HG03575 (cell line): ENCODE results near the gene ADAM19.

Experiments used
- ATAC-seq: cut with Tn5 transposase; IDR thresholded peaks from one replicate; pipeline ENCODE4 v1.9.1; 2021; ENCODE audit not compliant: unreplicated experiment, insufficient number of reproducible peaks, low FRiP score; ENCODE audit errors: extremely low read depth

Gene ADAM19

DNA sequence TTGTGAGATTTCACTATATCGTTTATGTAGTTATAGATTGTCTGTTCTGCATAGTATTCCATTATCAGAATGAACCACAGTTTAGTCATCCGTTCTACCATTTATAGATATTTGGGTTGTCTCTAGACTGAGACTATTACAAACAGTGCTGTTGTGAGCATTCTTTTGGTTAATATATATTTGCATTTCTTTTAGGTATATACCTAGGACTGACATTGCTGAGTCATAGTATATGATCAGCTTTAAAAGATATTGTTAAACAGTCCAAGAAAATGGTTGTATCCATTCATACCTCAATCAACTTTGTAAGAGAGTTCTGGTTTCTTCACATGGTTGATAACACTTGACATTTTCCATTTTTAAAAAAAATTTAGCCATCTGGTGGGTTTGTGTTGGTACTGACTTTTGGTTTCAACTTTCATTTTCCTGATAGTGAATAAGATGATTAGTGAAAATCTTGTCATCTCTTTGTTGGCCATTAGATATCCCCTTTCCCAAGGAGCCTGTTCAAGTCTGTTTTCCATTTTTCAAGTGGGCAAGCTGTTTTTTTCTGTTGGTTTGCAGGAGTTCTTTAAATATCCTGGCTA is 22.9 kb upstream of the ADAM19 start:
- ATAC-seq = no peak

GRCh38 chr5:157597277-157597676 is 21.7 kb upstream of the ADAM19 start:
- ATAC-seq = no peak

DNA sequence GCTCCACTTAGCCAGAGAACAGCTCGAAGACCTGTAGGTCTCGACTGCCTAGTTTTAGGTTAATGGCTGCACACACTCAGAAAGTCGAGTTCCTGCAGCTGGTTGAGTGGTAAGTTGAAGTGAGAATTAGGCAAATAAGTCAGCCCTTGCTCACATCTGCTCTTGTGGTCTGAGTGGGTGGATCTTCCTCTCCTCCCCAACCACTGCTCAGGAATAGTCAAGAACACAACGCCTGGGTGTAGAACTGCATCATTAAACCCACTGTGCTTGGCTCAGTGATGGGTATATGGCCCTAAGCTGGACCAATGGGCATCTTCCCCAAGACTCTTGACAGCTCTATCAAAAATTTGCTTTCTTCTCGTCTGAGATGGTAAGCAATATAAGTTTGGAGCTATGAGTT is 20.9 kb upstream of the ADAM19 start:
- ATAC-seq = peak; percentile 51

- no peak for ATAC-seq
Observed at GRCh38 chr5:157594675-157595459, 19.3 kb upstream of the ADAM19 start.

DNA sequence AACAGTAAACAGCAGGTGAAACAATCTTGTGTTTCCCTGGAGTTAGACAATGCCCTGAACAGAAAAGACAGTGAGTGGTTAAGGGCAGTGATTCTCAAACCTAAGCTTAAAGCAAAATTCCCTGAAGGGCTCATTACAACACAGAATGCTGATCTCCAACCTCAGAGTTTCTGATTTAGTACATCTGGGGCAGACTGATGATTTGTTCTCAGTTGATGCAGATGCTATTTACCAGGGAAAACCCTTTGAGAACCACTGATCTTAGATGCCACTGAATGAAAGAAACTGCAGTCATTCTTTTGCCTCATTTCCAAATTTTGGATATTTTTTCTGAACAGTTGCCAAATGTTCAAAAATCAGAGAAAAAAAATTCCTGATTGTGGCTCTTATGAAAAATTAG is 18.7 kb upstream of the ADAM19 start:
- no peak for ATAC-seq

GRCh38 chr5:157593052-157593757 is 17.6 kb upstream of the ADAM19 start:
- ATAC-seq = no peak

DNA sequence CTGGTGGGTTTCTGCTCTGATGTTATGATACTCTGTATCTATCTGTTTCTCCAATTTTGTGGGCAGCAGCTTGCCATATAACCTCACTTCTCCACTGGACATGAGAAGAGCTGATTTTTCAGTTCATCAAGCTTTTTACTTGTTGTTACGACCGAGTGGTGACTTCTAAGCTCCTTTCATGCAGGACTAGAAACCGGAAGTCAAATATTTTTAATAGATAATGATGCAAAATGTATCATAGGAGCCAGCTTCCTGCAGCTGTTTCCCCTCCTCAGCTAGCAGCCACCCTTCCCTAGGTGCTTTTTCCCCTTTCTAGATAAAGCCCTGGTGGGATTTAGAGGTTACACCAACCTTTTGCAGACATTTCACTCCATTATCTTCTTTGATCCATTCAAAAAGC is 17.0 kb upstream of the ADAM19 start:
- ATAC-seq = no peak

DNA sequence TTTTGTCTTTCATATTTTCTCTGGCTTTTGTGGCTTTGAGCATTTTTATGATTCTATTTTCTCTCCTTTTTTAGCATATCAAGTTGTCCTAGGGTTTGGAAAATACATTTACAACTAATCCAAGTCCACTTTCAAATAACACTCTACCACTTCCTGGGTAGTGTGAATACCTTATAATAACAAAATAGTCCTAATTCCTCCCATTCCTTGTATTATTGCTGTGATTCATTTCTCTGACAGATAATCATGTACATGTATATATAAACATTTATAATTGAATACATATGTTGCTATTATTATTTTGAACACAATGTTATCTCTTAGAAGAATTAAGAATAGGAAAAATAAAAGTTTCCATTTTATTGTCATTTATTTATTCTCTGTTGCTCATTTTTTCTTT is 14.9 kb upstream of the ADAM19 start:
- no peak for ATAC-seq

DNA sequence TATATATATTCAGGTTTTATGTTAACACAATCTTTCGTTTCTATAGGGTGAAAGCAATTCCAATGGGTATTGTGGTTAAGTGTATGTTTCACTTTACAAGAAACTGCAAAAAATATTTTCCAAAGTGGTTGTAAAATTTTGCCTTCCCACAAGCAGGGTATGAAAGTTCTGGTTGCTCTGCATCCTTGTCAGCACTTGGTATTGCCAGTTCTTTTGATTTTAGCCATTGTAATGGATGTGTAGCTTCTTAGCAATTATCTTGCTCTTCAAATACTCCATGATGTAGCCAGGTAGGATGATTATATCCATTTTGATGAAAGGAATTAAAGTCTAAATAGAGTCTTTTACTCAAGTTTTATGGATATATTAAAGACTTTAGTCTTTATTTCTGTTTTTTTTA is 9.1 kb upstream of the ADAM19 start:
- ATAC-seq = no peak

DNA sequence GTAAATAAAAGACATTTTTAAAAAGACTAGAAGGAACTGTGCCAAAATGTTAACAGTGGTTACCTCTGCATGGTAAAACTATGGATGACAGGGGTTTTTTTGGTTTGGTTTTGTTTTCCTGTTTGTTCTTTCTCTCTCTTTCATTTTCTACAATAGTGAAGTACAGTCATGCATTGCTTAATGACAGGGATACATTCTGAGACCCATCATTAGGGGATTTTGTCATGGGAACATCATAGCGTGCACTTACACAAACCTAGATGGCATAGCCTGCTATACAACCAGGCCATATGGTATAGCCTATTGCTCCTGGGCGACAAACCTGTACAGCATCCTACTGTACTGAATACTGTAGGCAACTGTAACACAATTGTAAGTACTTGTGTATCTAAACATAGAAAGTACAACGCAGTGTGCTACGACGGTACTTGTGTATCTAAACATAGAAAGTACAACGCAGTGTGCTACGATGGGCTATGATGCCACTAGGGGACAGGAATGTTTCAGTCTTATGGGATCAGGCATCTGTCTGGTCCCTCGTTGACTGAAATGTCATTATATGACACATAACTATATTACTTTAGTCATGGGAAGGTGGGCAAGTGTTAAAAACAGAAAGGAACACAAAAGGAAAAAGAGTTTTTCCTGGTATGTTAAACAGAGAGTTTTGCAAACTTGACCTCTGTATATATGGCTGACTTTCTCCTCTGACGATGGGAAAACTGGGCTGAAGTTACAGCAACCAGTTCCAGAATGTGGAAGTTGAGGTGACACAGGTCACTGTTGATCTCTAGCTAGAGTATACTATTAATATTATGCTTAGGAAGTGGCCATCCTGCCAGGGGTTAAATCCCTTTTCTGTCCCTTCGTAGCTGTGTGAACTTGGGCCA is 7.4 kb upstream of the ADAM19 start:
- ATAC-seq = no peak

DNA sequence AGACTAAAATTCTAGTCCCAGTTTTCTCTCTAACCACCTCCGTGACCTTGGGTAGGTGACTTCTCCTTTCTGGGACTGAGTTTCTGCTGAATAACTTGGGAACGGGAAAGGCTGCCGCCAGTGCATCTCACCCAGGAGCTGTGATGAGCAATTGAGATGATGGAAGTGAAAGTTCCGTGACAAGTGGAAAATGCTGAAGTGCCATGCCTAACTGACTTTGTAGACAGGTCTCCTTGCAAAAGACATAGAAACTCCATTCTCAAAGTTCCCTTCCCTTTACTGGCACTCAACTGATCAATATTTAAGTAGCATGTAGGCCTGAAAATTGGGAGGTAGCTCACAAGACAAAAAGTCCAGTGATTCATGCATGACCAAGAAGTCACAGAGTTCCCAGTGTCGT is 6.3 kb upstream of the ADAM19 start:
- ATAC-seq = no peak

DNA sequence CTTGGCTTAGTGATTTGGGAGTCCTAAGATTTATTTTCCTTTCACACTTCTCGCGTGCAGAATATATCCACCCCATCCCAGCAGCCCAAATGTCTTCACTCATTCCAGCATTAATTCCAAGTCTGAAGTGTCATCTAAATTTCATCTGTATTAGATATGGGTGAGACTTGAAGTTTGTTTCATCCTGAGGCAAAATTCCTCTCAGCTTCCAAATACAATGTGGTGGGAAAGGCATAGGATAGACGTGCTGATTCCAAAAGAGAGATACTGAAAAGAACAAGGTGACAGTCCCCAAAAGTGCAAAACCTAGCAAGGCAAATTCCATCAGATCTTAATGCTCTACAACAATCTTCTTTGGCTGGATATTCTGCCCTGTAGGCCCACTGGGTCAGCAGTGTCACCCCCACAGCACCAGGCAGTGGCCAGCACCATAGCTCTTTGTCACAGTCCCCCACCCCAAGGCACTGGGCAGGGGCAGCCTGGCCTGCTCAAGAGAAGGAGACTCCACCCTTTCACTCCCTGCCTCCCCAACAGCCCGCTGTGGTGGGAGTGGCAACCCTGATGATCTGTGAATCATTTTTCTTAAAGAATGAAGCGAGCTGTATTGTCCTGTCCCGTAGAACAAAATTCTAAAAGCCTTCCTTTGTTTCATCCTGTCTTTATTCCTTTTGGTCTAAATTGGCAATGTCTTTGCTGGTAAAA is 2.7 kb upstream of the ADAM19 start:
- ATAC-seq = no peak

DNA sequence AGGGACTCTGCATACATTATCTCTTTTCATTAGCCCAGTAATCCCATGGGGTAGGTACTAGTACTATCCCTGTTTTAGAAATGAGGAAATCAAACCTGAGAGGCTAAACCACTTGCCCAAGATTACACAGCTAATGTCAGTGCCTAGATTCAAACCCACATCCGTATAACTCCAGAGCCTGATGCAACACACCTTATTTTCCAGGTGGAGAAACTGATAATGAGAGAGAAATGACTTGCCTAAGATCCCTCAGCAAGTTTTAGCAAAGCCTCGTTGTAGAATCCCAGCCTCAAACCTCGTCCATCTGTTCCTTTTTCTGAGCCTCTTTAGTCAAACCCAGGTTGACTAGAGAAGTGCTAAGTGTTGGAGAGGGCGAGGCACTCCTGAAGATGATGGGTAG is 1.1 kb upstream of the ADAM19 start:
- ATAC-seq = no peak

DNA sequence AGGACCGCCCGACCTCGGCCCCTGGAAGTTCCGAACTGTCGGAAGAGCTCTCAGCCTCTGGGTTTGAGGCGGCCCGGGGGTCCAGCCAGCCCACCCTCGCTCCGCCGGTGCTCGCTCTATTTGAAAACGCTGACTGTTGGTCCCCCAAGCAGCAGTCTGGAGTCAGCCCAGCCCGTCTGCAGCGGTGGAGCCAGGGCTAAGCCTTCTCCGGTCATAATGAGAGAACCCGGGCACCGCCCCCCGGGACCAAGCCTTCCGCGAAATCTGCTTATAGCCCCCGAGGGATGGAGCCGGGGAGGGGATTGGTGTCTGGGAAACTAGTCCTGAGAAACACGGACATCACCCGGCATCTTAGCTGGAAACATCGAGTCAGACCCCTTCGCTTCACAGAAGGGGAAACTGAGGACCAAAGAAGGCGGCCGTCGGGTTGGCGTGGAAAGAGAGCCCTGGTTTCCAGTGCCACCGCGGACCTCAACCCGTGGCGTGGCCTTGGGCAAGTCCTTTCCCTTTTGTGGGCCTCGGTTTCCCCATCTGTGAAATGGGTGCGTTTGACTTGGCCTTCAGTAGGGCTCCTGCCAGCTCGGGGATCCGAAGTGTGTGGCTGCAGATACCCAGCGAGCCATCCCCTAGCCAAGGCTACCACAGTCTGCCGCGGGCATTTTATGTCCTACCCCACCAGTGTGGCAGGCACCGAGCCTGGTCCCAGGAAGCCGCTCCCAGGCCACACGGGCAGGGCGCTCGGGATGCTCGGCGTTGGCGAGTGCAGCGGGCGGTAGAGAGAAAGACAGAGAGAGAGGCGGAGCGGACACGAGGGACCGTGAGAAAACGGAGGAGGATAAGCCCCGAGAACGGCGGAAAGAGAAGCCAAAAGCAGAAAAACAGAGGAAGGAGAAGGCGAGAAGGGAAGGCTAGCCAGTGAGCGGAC is 857 bp downstream of the ADAM19 start:
- ATAC-seq = no peak

- peak; percentile 83 for ATAC-seq
Observed at GRCh38 chr5:157571357-157571827, 4.2 kb downstream of the ADAM19 start.

DNA sequence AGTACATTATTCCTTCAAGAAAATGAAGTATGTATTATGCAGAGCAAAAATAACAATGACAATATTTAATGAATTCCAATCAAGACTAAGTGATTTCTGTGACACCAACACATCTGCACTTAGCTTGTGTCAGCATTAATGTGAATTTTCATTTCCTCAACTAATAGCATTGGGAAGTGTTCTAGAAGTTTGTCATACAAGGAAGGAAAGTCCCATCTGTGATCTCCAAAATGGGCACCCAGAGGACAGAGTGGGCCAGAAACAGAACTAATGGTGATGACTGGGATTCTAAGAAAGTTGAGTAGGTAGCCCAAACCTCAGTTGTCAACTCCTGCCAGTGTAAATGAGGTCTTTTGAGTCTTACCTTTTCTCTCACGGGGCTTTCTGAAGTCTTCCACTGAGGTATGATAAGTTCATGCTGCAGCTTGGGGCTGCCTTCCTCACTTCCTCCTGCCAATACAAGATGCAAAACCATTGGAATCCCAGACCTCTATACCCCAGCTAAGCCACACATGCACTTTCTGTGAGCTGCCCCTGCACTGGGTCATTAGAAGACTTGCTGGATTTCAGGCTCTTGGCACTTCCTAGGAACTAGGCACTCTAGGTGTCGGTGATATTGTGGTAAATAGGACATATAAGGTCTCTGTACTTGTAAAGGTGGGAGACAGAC is 4.9 kb downstream of the ADAM19 start:
- ATAC-seq = no peak

DNA sequence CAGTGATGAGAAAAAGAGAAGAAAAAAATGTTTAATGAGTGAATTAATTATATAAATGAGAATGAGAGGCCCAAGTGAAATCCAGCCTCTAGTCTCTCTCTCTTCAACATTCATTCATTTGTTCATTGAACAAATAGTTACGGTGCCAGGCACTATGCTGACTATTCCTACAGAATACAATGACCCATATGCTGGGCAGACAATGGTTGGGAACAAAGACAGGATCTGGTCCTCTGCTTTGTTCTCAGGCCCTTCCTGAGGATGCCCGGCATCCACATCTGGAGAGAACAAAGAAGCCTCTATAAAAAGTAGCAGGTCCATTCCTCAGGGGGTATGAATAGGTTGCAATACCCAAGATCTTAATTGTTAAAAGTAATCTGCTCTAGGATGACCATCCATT is 6.9 kb downstream of the ADAM19 start:
- no peak for ATAC-seq
